ENCODE data around the gene LSM5.
"Not testable (repeated sequence)": the region's sequence is repeated elsewhere in the genome, so short reads cannot be mapped to it uniquely, and the experiment has no call there.

Gene LSM5

GRCh38 chr7:32479574-32480200 lies 10.5 kb downstream of the LSM5 start:
- no peak for DNase-seq (ENCODE audit: extremely low read depth, low read depth)
- TF ChIP-seq CTCF (IDR thresholded peaks at IDR 0.05; ENCODE audit: low read depth, low read length, missing control alignments): peak; percentile 90
- H3K4me3 ChIP-seq (replicated peaks; ENCODE audit: low read depth, low read length): no peak overlapping the region

DNA sequence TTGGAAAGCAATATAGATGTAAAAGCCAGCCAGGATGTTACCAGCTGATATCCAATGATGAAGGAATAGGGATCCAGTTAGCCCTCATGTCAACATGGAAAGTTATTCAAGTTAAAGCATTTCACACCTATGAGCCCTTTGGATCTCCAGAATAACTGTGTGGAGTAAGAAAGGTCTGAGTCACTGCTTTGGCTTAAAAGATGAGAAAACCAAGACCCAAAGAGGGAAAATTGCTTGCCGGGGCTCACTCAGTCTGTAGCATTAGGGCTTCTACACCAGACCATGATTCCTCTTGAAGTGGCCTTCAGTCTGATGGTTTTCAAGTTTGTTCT lies 12.6 kb downstream of the LSM5 start:
- TF ChIP-seq CTCF (IDR thresholded peaks at IDR 0.05; ENCODE audit: low read depth, low read length, missing control alignments): no peak
- no peak overlapping the region for H3K4me3 ChIP-seq (replicated peaks; ENCODE audit: low read depth, low read length)
- no peak for DNase-seq (ENCODE audit: extremely low read depth, low read depth)

DNA sequence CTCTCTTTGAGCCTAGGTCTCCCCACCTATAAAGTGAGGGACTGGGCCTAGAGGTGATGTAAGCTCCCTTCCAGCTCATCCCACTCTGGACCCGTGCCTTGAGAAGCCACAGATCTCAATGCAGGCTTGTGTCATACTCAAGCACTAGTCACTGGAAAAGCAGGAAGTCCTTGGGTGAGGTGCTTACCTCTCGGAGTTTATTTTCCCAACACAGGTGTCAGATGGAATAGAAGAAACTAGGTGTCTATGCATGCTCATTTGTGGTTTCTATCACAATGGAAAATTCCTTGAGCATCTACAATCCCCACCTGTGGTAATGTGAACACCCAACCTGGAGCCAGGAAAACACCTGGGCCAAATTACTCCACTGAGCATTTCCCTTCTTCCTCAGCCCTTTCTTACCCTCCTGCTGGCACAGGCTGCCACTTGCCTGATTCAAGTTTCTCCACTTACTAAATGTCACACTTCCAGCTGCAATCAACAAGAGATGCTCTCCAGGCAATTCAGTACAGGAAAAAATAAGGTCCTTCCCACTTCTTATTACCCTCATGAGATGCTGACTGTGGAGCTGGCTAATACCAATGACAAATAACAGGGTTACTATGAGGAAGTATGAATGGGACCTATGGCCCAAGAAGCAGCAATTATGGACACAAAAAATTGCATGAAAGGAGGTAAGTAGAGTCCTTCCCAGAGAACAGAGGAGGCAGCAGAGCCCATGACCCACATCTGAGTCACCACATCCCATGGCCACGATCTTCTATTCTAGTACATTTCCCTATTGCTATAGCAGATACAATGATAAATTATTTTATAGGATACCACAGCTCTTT lies 13.1 kb downstream of the LSM5 start:
- H3K4me3 ChIP-seq (replicated peaks; ENCODE audit: low read depth, low read length): no peak overlapping the region
- no peak for TF ChIP-seq CTCF (IDR thresholded peaks at IDR 0.05; ENCODE audit: low read depth, low read length, missing control alignments)
- DNase-seq (ENCODE audit: extremely low read depth, low read depth): no peak

DNA sequence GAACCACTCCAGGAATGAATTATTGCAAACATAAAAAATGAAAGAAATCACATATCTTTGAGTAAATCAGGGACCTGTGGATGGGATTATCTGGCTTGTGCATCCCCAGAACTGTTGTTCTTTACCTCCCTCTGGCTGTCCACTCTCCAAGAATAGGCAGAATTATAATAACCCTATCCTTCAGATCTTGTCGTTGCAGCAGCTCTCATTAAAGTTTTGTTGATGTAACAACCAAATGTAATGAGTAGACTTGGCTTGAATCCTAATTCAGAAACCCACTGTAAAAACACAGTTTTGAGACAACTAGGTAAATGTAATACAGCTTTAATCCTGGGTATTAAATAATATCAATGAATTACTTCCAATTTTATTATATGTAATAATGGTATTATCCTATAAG lies 16.2 kb downstream of the LSM5 start:
- no peak overlapping the region for H3K4me3 ChIP-seq (replicated peaks; ENCODE audit: low read depth, low read length)
- no peak for DNase-seq (ENCODE audit: extremely low read depth, low read depth)
- no peak for TF ChIP-seq CTCF (IDR thresholded peaks at IDR 0.05; ENCODE audit: low read depth, low read length, missing control alignments)

GRCh38 chr7:32472015-32472414 lies 18.2 kb downstream of the LSM5 start:
- no peak overlapping the region for H3K4me3 ChIP-seq (replicated peaks; ENCODE audit: low read depth, low read length)
- TF ChIP-seq CTCF (IDR thresholded peaks at IDR 0.05; ENCODE audit: low read depth, low read length, missing control alignments): no peak
- DNase-seq (ENCODE audit: extremely low read depth, low read depth): no peak

DNA sequence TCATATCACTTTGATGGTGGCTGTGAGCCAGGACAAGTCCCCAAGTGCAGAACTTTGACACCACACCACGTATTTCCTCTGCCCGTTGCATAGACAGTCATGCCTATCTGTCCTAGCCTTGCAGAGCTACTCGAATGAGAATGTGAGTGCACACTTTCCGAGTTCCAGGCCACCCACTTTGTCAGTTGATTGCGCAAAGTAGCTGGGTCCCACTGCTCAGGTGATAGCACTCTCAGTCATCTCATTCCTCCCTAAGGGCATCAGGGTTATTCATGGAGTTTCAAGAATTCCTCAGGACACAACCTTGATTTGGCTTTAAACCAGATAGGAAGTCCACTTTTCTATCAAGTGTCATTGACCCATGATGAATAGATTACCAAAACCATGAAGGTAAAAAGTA lies 19.3 kb downstream of the LSM5 start:
- H3K4me3 ChIP-seq (replicated peaks; ENCODE audit: low read depth, low read length): no peak overlapping the region
- DNase-seq (ENCODE audit: extremely low read depth, low read depth): no peak
- no peak for TF ChIP-seq CTCF (IDR thresholded peaks at IDR 0.05; ENCODE audit: low read depth, low read length, missing control alignments)

DNA sequence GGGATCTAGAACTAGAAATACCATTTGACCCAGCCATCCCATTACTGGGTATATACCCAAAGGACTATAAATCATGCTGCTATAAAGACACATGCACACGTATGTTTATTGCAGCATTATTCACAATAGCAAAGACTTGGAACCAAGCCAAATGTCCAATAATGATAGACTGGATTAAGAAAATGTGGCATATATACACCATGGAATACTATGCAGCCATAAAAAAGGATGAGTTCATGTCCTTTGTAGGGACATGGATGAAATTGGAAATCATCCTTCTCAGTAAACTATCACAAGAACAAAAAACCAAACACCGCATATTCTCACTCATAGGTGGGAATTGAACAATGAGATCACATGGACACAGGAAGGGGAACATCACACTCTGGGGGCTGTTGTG lies 20.2 kb downstream of the LSM5 start:
- not testable (repeated sequence) for DNase-seq (ENCODE audit: extremely low read depth, low read depth); H3K4me3 ChIP-seq (replicated peaks; ENCODE audit: low read depth, low read length)

DNA sequence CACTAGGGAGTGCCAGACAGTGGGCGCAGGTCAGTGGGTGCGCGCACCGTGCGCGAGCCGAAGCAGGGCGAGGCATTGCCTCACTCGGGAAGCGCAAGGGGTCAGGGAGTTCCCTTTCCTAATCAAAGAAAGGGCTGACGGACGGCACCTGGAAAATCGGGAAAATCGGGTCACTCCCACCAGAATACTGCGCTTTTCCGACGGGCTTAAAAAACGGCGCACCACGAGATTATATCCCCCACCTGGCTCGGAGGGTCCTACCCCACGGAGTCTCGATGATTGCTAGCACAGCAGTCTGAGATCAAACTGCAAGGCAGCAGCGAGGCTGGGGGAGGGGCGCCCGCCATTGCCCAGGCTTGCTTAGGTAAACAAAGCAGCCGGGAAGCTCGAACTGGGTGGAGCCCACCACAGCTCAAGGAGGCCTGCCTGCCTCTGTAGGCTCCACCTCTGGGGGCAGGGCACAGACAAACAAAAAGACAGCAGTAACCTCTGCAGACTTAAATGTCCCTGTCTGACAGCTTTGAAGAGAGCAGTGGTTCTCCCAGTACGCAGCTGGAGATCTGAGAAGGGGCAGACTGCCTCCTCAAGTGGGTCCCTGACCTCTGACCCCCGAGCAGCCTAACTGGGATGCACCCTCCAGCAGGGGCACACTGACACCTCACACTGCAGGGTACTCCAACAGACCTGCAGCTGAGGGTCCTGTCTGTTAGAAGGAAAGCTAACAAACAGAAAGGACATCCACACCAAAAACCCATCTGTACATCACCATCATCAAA lies 25.4 kb downstream of the LSM5 start:
- not testable (repeated sequence) for DNase-seq (ENCODE audit: extremely low read depth, low read depth); H3K4me3 ChIP-seq (replicated peaks; ENCODE audit: low read depth, low read length)

Data from HFF-Myc (cell line).